Endothelial cell of umbilical vein (primary cell): ENCODE data around the gene MEA1. TPM values are rescaled to one million over a fixed set of nuclear protein-coding genes. Genes with fewer than 3 reads are reported as not detected.

Source experiments
- BruUV-seq: library from RNA; stranded (reverse); fragments of 400-500 nt; replicated peaks from 2 replicates; lab custom pipeline; 2021; lab: Mats Ljungman, UMichigan
- CTCF ChIA-PET: fragments of 300-600, 350-600 bp; sonication (Branson Sonifier 250); formaldehyde crosslinking; loops from one replicate; lab custom pipeline; 2021; ENCODE audit warnings: antibody characterized with exemption, inconsistent platforms; lab: Charles Lee
- POLR2A ChIA-PET: fragments of 300-600, 350-600 bp; sonication (Branson Sonifier 250); formaldehyde crosslinking; loops from one replicate; lab custom pipeline; 2021; ENCODE audit warnings: antibody characterized with exemption, inconsistent platforms; lab: Charles Lee
- DNase-seq: peaks from one replicate; pipeline ENCODE4 v3.0.0-alpha.2; 2011; ENCODE audit warnings: low read depth, low spot score
- FAIRE-seq: peaks from 2 replicates; lab custom pipeline; 2011; peaks lifted over from hg19 to GRCh38; lab: Jason Lieb, UNC
- H2AFZ ChIP-seq: 2 replicates; pipeline ENCODE4 v1.6.0; 2012; ENCODE audit warnings: low read depth, low read length, control low read depth, inconsistent platforms
- H3K27ac ChIP-seq: 2 replicates; pipeline ENCODE4 v1.5.1; 2011; ENCODE audit warnings: low read depth, mild to moderate bottlenecking, control low read depth, low read length, moderate library complexity; ENCODE audit not compliant: insufficient read depth
- H3K27me3 ChIP-seq, 2 experiments: 2 replicates each; pipeline versions ENCODE4 v1.6.0 to v1.6.1; 2011; ENCODE audit warnings: low read length in 2 of 2, mixed read lengths in 1 of 2; ENCODE audit not compliant: control insufficient read depth in 2 of 2, insufficient read depth in 2 of 2
- H3K36me3 ChIP-seq, 2 experiments: 2 replicates in 1 of 2; 3 replicates in 1 of 2; pipeline ENCODE4 v1.5.1; 2011; ENCODE audit warnings: low read length in 2 of 2, mild to moderate bottlenecking in 1 of 2, moderate library complexity in 1 of 2; ENCODE audit not compliant: control insufficient read depth in 2 of 2, insufficient read depth in 2 of 2; ENCODE audit errors: extremely low read depth in 1 of 2
- H3K4me1 ChIP-seq: 3 replicates; pipeline ENCODE4 v1.5.1; 2011; ENCODE audit warnings: mild to moderate bottlenecking, low read length; ENCODE audit not compliant: control insufficient read depth, insufficient read depth; ENCODE audit errors: extremely low read depth
- H3K4me2 ChIP-seq: 2 replicates; pipeline ENCODE4 v1.6.1; 2011; ENCODE audit warnings: low read length, control low read depth, mixed read lengths; ENCODE audit not compliant: insufficient read depth
- H3K4me3 ChIP-seq, 3 experiments: fragments of 200-600 bp in 1 of 3; sonication (generic), shearing (Covaris generic) in 1 of 3; replicated peaks in 1 of 3; 2 replicates each; pipeline ENCODE4 v1.5.1; 2011 to 2016; ENCODE audit warnings: control low read depth in 3 of 3, low read length in 3 of 3, mild to moderate bottlenecking in 2 of 3, inconsistent platforms in 1 of 3, low read depth in 1 of 3, moderate library complexity in 1 of 3; ENCODE audit not compliant: insufficient read depth in 1 of 3
- H3K79me2 ChIP-seq: 2 replicates; pipeline ENCODE4 v1.6.0; 2012; ENCODE audit warnings: low read length, inconsistent platforms; ENCODE audit not compliant: control insufficient read depth, insufficient read depth
- H3K9ac ChIP-seq: replicated peaks from 2 replicates; pipeline ENCODE3; 2011; ENCODE audit warnings: low read length, control low read depth; ENCODE audit not compliant: insufficient read depth; ENCODE audit errors: extremely low read depth
- H3K9me1 ChIP-seq: replicated peaks from 3 replicates; pipeline ENCODE4 v1.6.0; 2011; ENCODE audit warnings: mild to moderate bottlenecking, low read length; ENCODE audit not compliant: control insufficient read depth, insufficient read depth; ENCODE audit errors: extremely low read depth
- H3K9me3 ChIP-seq: replicated peaks from 2 replicates; pipeline ENCODE4 v1.5.1; 2012; ENCODE audit warnings: low read length, inconsistent platforms; ENCODE audit not compliant: control insufficient read depth, insufficient read depth
- H4K20me1 ChIP-seq: replicated peaks from 2 replicates; pipeline ENCODE3; 2011; ENCODE audit warnings: mild to moderate bottlenecking, low read length; ENCODE audit not compliant: control insufficient read depth, insufficient read depth; ENCODE audit errors: extremely low read depth
- CTCF ChIP-seq, 2 donors: IDR thresholded peaks; 1 replicate in 1 of 2; 2 replicates in 1 of 2; pipeline ENCODE4 v1.5.1; 2011; ENCODE audit warnings: low read length in 2 of 2, mild to moderate bottlenecking in 2 of 2, moderate library complexity in 2 of 2, control low read depth in 1 of 2, inconsistent platforms in 1 of 2, low read depth in 1 of 2; ENCODE audit not compliant: insufficient read depth in 1 of 2; ENCODE audit errors: extremely low read depth in 1 of 2
- EZH2 ChIP-seq: IDR thresholded peaks from 2 replicates; pipeline ENCODE4 v1.6.1; 2012; ENCODE audit warnings: borderline replicate concordance, low read depth, mild to moderate bottlenecking, moderate library complexity, low read length, inconsistent platforms; ENCODE audit not compliant: severe bottlenecking
- FOS ChIP-seq: IDR thresholded peaks from 2 replicates; pipeline ENCODE4 v1.6.1; 2011; ENCODE audit warnings: mild to moderate bottlenecking, low read length, moderate library complexity, borderline replicate concordance; ENCODE audit not compliant: insufficient read depth
- GATA2 ChIP-seq: IDR thresholded peaks from 2 replicates; pipeline ENCODE4 v1.7.0; 2011; ENCODE audit warnings: low read depth, mild to moderate bottlenecking, moderate library complexity, mixed read lengths, low read length; ENCODE audit not compliant: insufficient read length, insufficient read depth
- JUN ChIP-seq: IDR thresholded peaks from 2 replicates; pipeline ENCODE4 v1.6.1; 2011; ENCODE audit warnings: borderline replicate concordance, low read depth; ENCODE audit not compliant: insufficient read length, insufficient read depth
- MAX ChIP-seq: IDR thresholded peaks from 2 replicates; pipeline ENCODE4 v1.6.1; 2011; ENCODE audit not compliant: insufficient read depth, insufficient read length
- MYC ChIP-seq: IDR thresholded peaks from one replicate; pipeline ENCODE4 v1.6.1; 2011; ENCODE audit warnings: mild to moderate bottlenecking, low read depth, low read length
- POLR2A ChIP-seq: IDR thresholded peaks from 2 replicates; pipeline ENCODE4 v1.6.1; 2012; ENCODE audit warnings: low read depth, mild to moderate bottlenecking, control low read depth, low read length
- POLR2AphosphoS5 ChIP-seq: IDR thresholded peaks from 2 replicates; pipeline ENCODE4 v1.6.1; 2012; ENCODE audit warnings: low read depth, mild to moderate bottlenecking, control low read depth, low read length, moderate library complexity; ENCODE audit not compliant: insufficient read depth
- dilution Hi-C: fragments of 300-500 bp; cut with MboI; formaldehyde crosslinking; loops from one replicate; pipeline ENCODE4 v1.15.0; 2019; ENCODE audit warnings: low sequenced_read_pairs; ENCODE audit not compliant: extremely low pct_ligation_motif_present
- intact Hi-C: fragments of 100-400 bp; cut with micrococcal nuclease; formaldehyde crosslinking; loops from one replicate; pipeline ENCODE4 v1.10.0; 2022
- polyA plus RNA-seq, 4 experiments: library from polyadenylated mRNA; depleted of rRNA in 3 of 4; stranded (reverse) in 3 of 4; unstranded in 1 of 4; fragments of >200 nt; gene quantifications; 2 replicates each; pipeline versions ENCODE4 v1.2.1 to v1.2.3, GENCODE V29; 2011 to 2012; ENCODE audit warnings: missing spikeins in 1 of 4
- total RNA-seq: library from RNA; stranded (reverse); gene quantifications from 2 replicates; pipeline ENCODE4 v1.2.3, GENCODE V29; 2021

Gene MEA1
- total and polyA plus RNA-seq, 2 donors (not counting 3 experiments of a cell fraction or from before 2014, with no cell fraction given), result 62.5 to 69.5 TPM

GRCh38 chr6:43036712-43037111 lies 23.0 kb upstream of the MEA1 start:
- DNase-seq (no peak), FAIRE-seq (no peak)
- Histone ChIP-seq H3K9me3 (no peaks in the 10 kb centered on the region), H3K27ac (no peak overlapping the region), H2AFZ (no peak overlapping the region), H3K4me1 (no peaks in the 10 kb centered on the region), H3K36me3 (peaks cover 4 to 43% of the 10 kb centered on the region in 2 experiments), H4K20me1 (no peaks in the 10 kb centered on the region), H3K4me2 (no peak overlapping the region), H3K4me3 (no peak overlapping the region), H3K79me2 (no peaks in the 10 kb centered on the region), H3K27me3 (no peaks in the 10 kb centered on the region), H3K9ac (no peak overlapping the region), H3K9me1 (no peaks in the 10 kb centered on the region)
- ChIA-PET POLR2A (no interaction called here), CTCF (no interaction called here)
- dilution Hi-C loops (no loop called here), intact Hi-C loops (no loop called here)
- no TSS peak for BruUV-seq
- TF ChIP-seq CTCF (IDR thresholded peaks at IDR 0.05; ENCODE audit: extremely low read depth in 1 of 2, insufficient read depth in 1 of 2, low read depth in 1 of 2, low read length in 2 of 2), result no peak

- no peaks in the 10 kb centered on the region for H3K9me3 ChIP-seq
- dilution Hi-C loops, result no loop called here
- no peak overlapping the region for H2AFZ ChIP-seq
- H3K9me1 ChIP-seq, result no peaks in the 10 kb centered on the region
- no peaks in the 10 kb centered on the region for H4K20me1 ChIP-seq
- H3K4me3 ChIP-seq, result no peak overlapping the region
- H3K4me1 ChIP-seq, result no peaks in the 10 kb centered on the region
- ChIA-PET CTCF (interaction anchor here (1.1 to 2.9 kb wide), 2 partner anchors 16 to 108 kb away, joined by 3 to 8 read pairs; no protein-coding TSS in a partner anchor), POLR2A (no interaction called here)
- FAIRE-seq (no peak), DNase-seq (no peak)
- peaks cover 5 to 40% of the 10 kb centered on the region in 2 experiments for H3K36me3 ChIP-seq
- BruUV-seq, result no TSS peak
- no peak for TF ChIP-seq POLR2A
- no peak for TF ChIP-seq FOS
- TF ChIP-seq JUN, result no peak
- no peak for TF ChIP-seq MYC
- TF ChIP-seq GATA2, result no peak
- TF ChIP-seq MAX, result no peak
- no peak for TF ChIP-seq EZH2
- TF ChIP-seq CTCF (IDR thresholded peaks at IDR 0.05; ENCODE audit: extremely low read depth in 1 of 2, insufficient read depth in 1 of 2, low read depth in 1 of 2, low read length in 2 of 2), result no peak
- no peak for TF ChIP-seq POLR2AphosphoS5
- H3K9ac ChIP-seq, result no peak overlapping the region
- no peaks in the 10 kb centered on the region for H3K79me2 ChIP-seq
- intact Hi-C loops, result no loop called here
- H3K4me2 ChIP-seq, result no peak overlapping the region
- no peak overlapping the region for H3K27ac ChIP-seq
- H3K27me3 ChIP-seq, result no peaks in the 10 kb centered on the region
These were observed 21.9 kb upstream of the MEA1 start for GRCh38 chr6:43035495-43036194.
